ENCODE data around the gene FAM170B. TPM values are rescaled to one million over a fixed set of nuclear protein-coding genes. Genes with fewer than 3 reads are reported as not detected.

FAM170B gene
- total RNA-seq, 1 donor from 2014 or later: not detected

- H3K27me3 ChIP-seq (ENCODE audit: control insufficient read depth, insufficient read depth, low read length): peaks cover 12% of the 10 kb centered on the region
- no peaks in the 10 kb centered on the region for H3K36me3 ChIP-seq (ENCODE audit: control insufficient read depth, insufficient read depth, low read length)
- no peak within 1 kb of the TSS for H3K4me3 ChIP-seq (ENCODE audit: low read depth, low read length)
- no peak for FAIRE-seq
- no peak for TF ChIP-seq CTCF (IDR thresholded peaks at IDR 0.05; ENCODE audit: insufficient read depth, low read length, severe bottlenecking)
- DNase-seq (ENCODE audit: low read depth): no peak
Measured at GRCh38 chr10:49115015-49115795, 18.6 kb downstream of the FAM170B start, which contains the start of gene VSTM4. TSS of gene VSTM4 (minus strand) at chr10:49115522. CDS start at chr10:49115485, 37 bp downstream.

- DNase-seq (ENCODE audit: low read depth) (no peak), FAIRE-seq (no peak)
- no peaks in the 10 kb centered on the region for H3K36me3 ChIP-seq (ENCODE audit: control insufficient read depth, insufficient read depth, low read length)
- no peak overlapping the region for H3K4me3 ChIP-seq (ENCODE audit: low read depth, low read length)
- TF ChIP-seq CTCF (IDR thresholded peaks at IDR 0.05; ENCODE audit: insufficient read depth, low read length, severe bottlenecking): no peak
- H3K27me3 ChIP-seq (ENCODE audit: control insufficient read depth, insufficient read depth, low read length): peaks cover 12% of the 10 kb centered on the region
Measured at GRCh38 chr10:49114718-49115014, 19.2 kb downstream of the FAM170B start.

- Histone ChIP-seq H3K4me3 (ENCODE audit: low read depth, low read length) (no peak overlapping the region), H3K36me3 (ENCODE audit: control insufficient read depth, insufficient read depth, low read length) (no peaks in the 10 kb centered on the region), H3K27me3 (ENCODE audit: control insufficient read depth, insufficient read depth, low read length) (peaks cover 12% of the 10 kb centered on the region)
- TF ChIP-seq CTCF (IDR thresholded peaks at IDR 0.05; ENCODE audit: insufficient read depth, low read length, severe bottlenecking): no peak
- FAIRE-seq (no peak), DNase-seq (ENCODE audit: low read depth) (no peak)
Measured at GRCh38 chr10:49113741-49114141, 20.1 kb downstream of the FAM170B start.

- Histone ChIP-seq H3K4me3 (ENCODE audit: low read depth, low read length) (no peak overlapping the region), H3K27me3 (ENCODE audit: control insufficient read depth, insufficient read depth, low read length) (peaks cover 12% of the 10 kb centered on the region), H3K36me3 (ENCODE audit: control insufficient read depth, insufficient read depth, low read length) (no peaks in the 10 kb centered on the region)
- DNase-seq (ENCODE audit: low read depth) (no peak), FAIRE-seq (no peak)
- no peak for TF ChIP-seq CTCF (IDR thresholded peaks at IDR 0.05; ENCODE audit: insufficient read depth, low read length, severe bottlenecking)
Measured at GRCh38 chr10:49112851-49113250, 21.0 kb downstream of the FAM170B start.

GRCh38 chr10:49112098-49112497 lies 21.7 kb downstream of the FAM170B start:
- Histone ChIP-seq H3K27me3 (ENCODE audit: control insufficient read depth, insufficient read depth, low read length) (peaks cover 10% of the 10 kb centered on the region), H3K4me3 (ENCODE audit: low read depth, low read length) (no peak overlapping the region), H3K36me3 (ENCODE audit: control insufficient read depth, insufficient read depth, low read length) (no peaks in the 10 kb centered on the region)
- FAIRE-seq (no peak), DNase-seq (ENCODE audit: low read depth) (no peak)
- no peak for TF ChIP-seq CTCF (IDR thresholded peaks at IDR 0.05; ENCODE audit: insufficient read depth, low read length, severe bottlenecking)

- DNase-seq (ENCODE audit: low read depth) (no peak), FAIRE-seq (no peak)
- H3K36me3 ChIP-seq (ENCODE audit: control insufficient read depth, insufficient read depth, low read length): no peaks in the 10 kb centered on the region
- H3K4me3 ChIP-seq (ENCODE audit: low read depth, low read length): no peak overlapping the region
- peaks cover 9% of the 10 kb centered on the region for H3K27me3 ChIP-seq (ENCODE audit: control insufficient read depth, insufficient read depth, low read length)
- no peak for TF ChIP-seq CTCF (IDR thresholded peaks at IDR 0.05; ENCODE audit: insufficient read depth, low read length, severe bottlenecking)
Measured at GRCh38 chr10:49111320-49111698, 22.5 kb downstream of the FAM170B start.

Data from bronchial epithelial cell (primary cell).